HepG2 (cell line): ENCODE data around the gene RPS27A. TPM values are rescaled to one million over a fixed set of nuclear protein-coding genes. Genes with fewer than 3 reads are reported as not detected.

Source experiments
- ATAC-seq: fragments of 200-7000 bp; cut with Tn5 transposase; 3 replicates; pipeline ENCODE4 v1.9.1; 2020; ENCODE audit warnings: mild to moderate bottlenecking, moderate library complexity
- BruUV-seq: library from RNA; stranded (reverse); fragments of 400-500 nt; replicated peaks from 2 replicates; lab custom pipeline; 2021; lab: Mats Ljungman, UMichigan
- CTCF ChIA-PET: fragments of 300-600 bp; formaldehyde crosslinking; extraction: SDS; loops from one replicate; lab custom pipeline; 2021; ENCODE audit warnings: low total read pairs, inconsistent platforms, low intra/inter-chr PET ratio; lab: Yijun Ruan, JAX
- POLR2A ChIA-PET: fragments of 350-600 bp; sonication (Branson Sonifier 250); formaldehyde crosslinking; loops from one replicate; lab custom pipeline; 2020; ENCODE audit warnings: antibody characterized with exemption, inconsistent platforms; lab: Yijun Ruan, JAX
- DNase-seq: peaks from one replicate; pipeline ENCODE4 v3.0.0-alpha.2; 2015; ENCODE audit warnings: low spot score
- FAIRE-seq: peaks from 3 replicates; lab custom pipeline; 2011; peaks lifted over from hg19 to GRCh38; lab: Jason Lieb, UNC
- H2AFZ ChIP-seq: one replicate; pipeline ENCODE4 v1.6.1; 2011; ENCODE audit warnings: low read length, inconsistent platforms
- H3K27ac ChIP-seq: fragments of 300-600 bp; 3 replicates; pipeline ENCODE4 v1.8.0; 2011; ENCODE audit warnings: mixed run types, mild to moderate bottlenecking, mixed read lengths, low read length, inconsistent platforms; ENCODE audit not compliant: insufficient read depth; ENCODE audit errors: extremely low read length
- H3K27me3 ChIP-seq, 2 experiments: fragments of 200-600 bp in 1 of 2; 2 replicates in 1 of 2; 3 replicates in 1 of 2; pipeline versions ENCODE4 v1.6.0 to v1.8.0; 2011; ENCODE audit warnings: low read length in 2 of 2, mild to moderate bottlenecking in 2 of 2, moderate library complexity in 2 of 2, inconsistent platforms in 1 of 2; ENCODE audit not compliant: insufficient read depth in 2 of 2, control insufficient read depth in 1 of 2
- H3K36me3 ChIP-seq, 2 experiments: fragments of 200-600 bp in 1 of 2; replicated peaks in 1 of 2; 2 replicates in 1 of 2; 3 replicates in 1 of 2; pipeline versions ENCODE4 v1.5.1 to v1.8.0; 2011; ENCODE audit warnings: low read length in 2 of 2, inconsistent platforms in 1 of 2; ENCODE audit not compliant: insufficient read depth in 2 of 2, control insufficient read depth in 1 of 2
- H3K4me1 ChIP-seq: 2 replicates; pipeline ENCODE4 v1.5.1; 2012; ENCODE audit warnings: low read length, inconsistent platforms; ENCODE audit not compliant: insufficient read depth
- H3K4me2 ChIP-seq: 2 replicates; pipeline ENCODE4 v1.6.0; 2011; ENCODE audit warnings: low read depth, low read length, inconsistent platforms
- H3K4me3 ChIP-seq, 3 experiments: fragments of 200-600 bp in 1 of 3; sonication (generic), shearing (Covaris generic) in 1 of 3; replicated peaks in 1 of 3; 2 replicates each; pipeline ENCODE4 v1.5.1; 2011 to 2016; ENCODE audit warnings: low read length in 3 of 3, inconsistent platforms in 2 of 3, low read depth in 2 of 3, mild to moderate bottlenecking in 2 of 3, control low read depth in 1 of 3, mixed read lengths in 1 of 3; ENCODE audit not compliant: insufficient read depth in 1 of 3
- H3K79me2 ChIP-seq: one replicate; pipeline ENCODE4 v1.6.1; 2011; ENCODE audit warnings: low read length, inconsistent platforms; ENCODE audit not compliant: insufficient read depth
- H3K9ac ChIP-seq: 2 replicates; pipeline ENCODE4 v1.6.0; 2011; ENCODE audit warnings: mild to moderate bottlenecking, low read depth, low read length, inconsistent platforms; ENCODE audit not compliant: insufficient read depth
- H3K9me3 ChIP-seq: 2 replicates; pipeline ENCODE4 v1.5.1; 2012; ENCODE audit warnings: mild to moderate bottlenecking, low read length
- H4K20me1 ChIP-seq: 2 replicates; pipeline ENCODE4 v1.6.0; 2011; ENCODE audit warnings: inconsistent platforms, mild to moderate bottlenecking, low read length, moderate library complexity; ENCODE audit not compliant: insufficient read depth
- CSRNP2 ChIP-seq: sonication (generic); formaldehyde crosslinking; conservative IDR thresholded peaks from 2 replicates; pipeline ENCODE4 v1.8.0; 2022; ENCODE audit warnings: low read depth, missing genetic modification reagents
- GMEB1 ChIP-seq: sonication (generic); formaldehyde crosslinking; IDR thresholded peaks from 2 replicates; pipeline ENCODE4 v1.5.1; 2020; ENCODE audit warnings: missing genetic modification reagents, mild to moderate bottlenecking, borderline replicate concordance
- HMG20B ChIP-seq: conservative IDR thresholded peaks from 2 replicates; pipeline ENCODE4 v1.6.1; 2016; ENCODE audit warnings: missing genetic modification reagents, missing compliant biosample characterization
- ISX ChIP-seq: sonication (generic); formaldehyde crosslinking; conservative IDR thresholded peaks from 2 replicates; pipeline ENCODE4 v1.5.0; 2020; ENCODE audit warnings: missing genetic modification reagents
- MEF2D ChIP-seq: sonication (generic); formaldehyde crosslinking; IDR thresholded peaks from 2 replicates; pipeline ENCODE4 v1.5.1; 2020; ENCODE audit warnings: mild to moderate bottlenecking, missing genetic modification reagents
- ZHX2 ChIP-seq, 2 experiments: sonication (generic) in 1 of 2; formaldehyde crosslinking in 1 of 2; IDR thresholded peaks; 2 replicates each; pipeline versions ENCODE4 v1.6.1 to v1.9.0; 2014 to 2022; ENCODE audit warnings: antibody characterized with exemption in 1 of 2, borderline replicate concordance in 1 of 2, inconsistent platforms in 1 of 2, low read depth in 1 of 2, missing genetic modification reagents in 1 of 2
- ZNF253 ChIP-seq: sonication (generic); formaldehyde crosslinking; IDR thresholded peaks from 2 replicates; pipeline ENCODE4 v1.8.0; 2022; ENCODE audit warnings: mild to moderate bottlenecking, missing genetic modification reagents, borderline replicate concordance
- ZNF816 ChIP-seq: sonication (generic); formaldehyde crosslinking; IDR thresholded peaks from 2 replicates; pipeline ENCODE4 v1.8.0; 2022; ENCODE audit warnings: missing genetic modification reagents, mild to moderate bottlenecking, borderline replicate concordance
- WGBS: methylation state at CpG from one replicate; pipeline ENCODE4 v1.1.6; 2017; ENCODE audit warnings: low lambda C conversion rate; 5-methylcytosine and 5-hydroxymethylcytosine counted together
- in situ Hi-C: cut with HindIII; loops from 2 replicates; pipeline ENCODE4 v1.10.0; 2017; ENCODE audit warnings: low pct_unique_long_range_greater_than_20kb; ENCODE audit not compliant: extremely low pct_ligation_motif_present
- intact Hi-C: fragments of 100-400 bp; cut with micrococcal nuclease; formaldehyde crosslinking; loops from one replicate; pipeline ENCODE4 v1.10.0; 2022; ENCODE audit not compliant: unreplicated experiment
- polyA plus RNA-seq, 8 experiments: library from polyadenylated mRNA; depleted of rRNA in 3 of 8; stranded (reverse) in 7 of 8; unstranded in 1 of 8; fragments of >200 nt; fragmentation: Illumina TruSeq in 4 of 8; extraction: Trizol in 4 of 8; gene quantifications; 2 replicates each; pipeline versions ENCODE4 v1.2.1 to v1.2.3, GENCODE V29; 2011 to 2016; ENCODE audit warnings: low read depth in 4 of 8, missing spikeins in 1 of 8, mixed read lengths in 1 of 8; ENCODE audit not compliant: insufficient read depth in 1 of 8
- total RNA-seq, 5 experiments: library from RNA; depleted of rRNA; stranded (reverse); fragments of >200 nt; fragmentation: Illumina TruSeq; extraction: Trizol; gene quantifications; 2 replicates each; pipeline ENCODE4 v1.2.3, GENCODE V29; 2016; ENCODE audit warnings: low read depth in 1 of 5

Gene RPS27A
- total and polyA plus RNA-seq, 2 of the 13 experiments (the other 11 are each of a cell fraction or from before 2014, with no cell fraction given) = 2,779 to 3,269 TPM

- 5% methylated on average over 32 of the region's 60 CpGs for WGBS
- in situ Hi-C loops = no loop called here
- intact Hi-C loops = loop anchor here (5.0 to 10.0 kb wide), 2 partner anchors 135 to 232 kb away; partner anchors contain the start of genes CCDC88A and CFAP36
- Histone ChIP-seq H3K79me2 (peaks cover 5% of the 10 kb centered on the region), H3K4me1 (peaks cover 70% of the 10 kb centered on the region), H3K27me3 (no peaks in the 10 kb centered on the region; a peak in 1 of 5 replicates), H3K4me2 (peak overlapping the region; percentile 95), H3K4me3 (peak overlapping the region; percentile 69 to 82 (median 81)), H4K20me1 (no peaks in the 10 kb centered on the region), H3K9ac (peak overlapping the region; percentile 89), H3K9me3 (no peaks in the 10 kb centered on the region), H3K27ac (peak overlapping the region; percentile 89), H2AFZ (peak overlapping the region; percentile 78), H3K36me3 (no peaks in the 10 kb centered on the region; a peak in 1 of 5 replicates)
- TSS peak; percentile 76 for BruUV-seq
- DNase-seq (peak; percentile 79), FAIRE-seq (no peak), ATAC-seq (peak; percentile 98)
- POLR2A ChIA-PET = interaction anchor here (1.0 to 2.2 kb wide), 8 partner anchors 10 to 237 kb away, joined by 3 to 11 read pairs (median 5); partner anchors contain the start of genes CFAP36, CLHC1, MTIF2 and RPS27A
- CTCF ChIA-PET = no interaction called here
- TF ChIP-seq ZHX2 (IDR thresholded peaks at IDR 0.05; ENCODE audit: low read depth) (peak; percentile 15; the same call in 1 of the 2 replicates), ZHX2 (CRISPR knock-in tag; IDR thresholded peaks at IDR 0.05; ENCODE audit: borderline replicate concordance) (peak; percentile 51), ISX (CRISPR knock-in tag) (no peak), CSRNP2 (CRISPR knock-in tag) (no peak), ZNF253 (CRISPR knock-in tag) (peak; percentile 90; the same call in 1 of the 2 replicates), MEF2D (peak; percentile 88), GMEB1 (peak; percentile 89; the same call in 1 of the 2 replicates), HMG20B (CRISPR knock-in tag) (peak; percentile 76), ZNF816 (CRISPR knock-in tag) (no peak; the same call in none of the 2 replicates)
Observed at GRCh38 chr2:55282110-55282917, 49.8 kb downstream of the RPS27A start.
